ENCODE measurements around the gene MRPL49. TPM values are rescaled to one million over a fixed set of nuclear protein-coding genes. Genes with fewer than 3 reads are reported as not detected.
"Not testable (repeated sequence)": the region's sequence is repeated elsewhere in the genome, so short reads cannot be mapped to it uniquely, and the experiment has no call there.

MRPL49 gene
- total and polyA plus RNA-seq, 2 donors (not counting 3 experiments of a cell fraction or from before 2014, with no cell fraction given): 49.7 to 90.4 TPM

- BruUV-seq (replicated peaks): no TSS peak
These were observed 3.9 kb upstream of the MRPL49 start for GRCh38 chr11:65118097-65118837.

GRCh38 chr11:65118891-65119669, 3.0 kb upstream of the MRPL49 start:
- H3K9me1 ChIP-seq (replicated peaks; ENCODE audit: control insufficient read depth, extremely low read depth, insufficient read depth, low read length); H3K9me3 ChIP-seq (replicated peaks; ENCODE audit: control insufficient read depth, insufficient read depth, low read length); H4K20me1 ChIP-seq (replicated peaks; ENCODE audit: control insufficient read depth, extremely low read depth, insufficient read depth, low read length); DNase-seq (ENCODE audit: low read depth, low spot score); dilution Hi-C loops (cut with MboI; ENCODE audit: extremely low pct_ligation_motif_present, low sequenced_read_pairs); BruUV-seq (replicated peaks); H3K4me2 ChIP-seq (ENCODE audit: insufficient read depth, low read length); H3K27me3 ChIP-seq (ENCODE audit: control insufficient read depth in 2 of 2, insufficient read depth in 2 of 2, low read length in 2 of 2); H3K27ac ChIP-seq (ENCODE audit: insufficient read depth, low read depth, low read length); H3K4me3 ChIP-seq (replicated peaks in 1 of 3; ENCODE audit: insufficient read depth in 1 of 3, low read depth in 1 of 3, low read length in 3 of 3); H2AFZ ChIP-seq (ENCODE audit: low read depth, low read length); H3K9ac ChIP-seq (replicated peaks; ENCODE audit: extremely low read depth, insufficient read depth, low read length); FAIRE-seq: not testable (repeated sequence)
- Histone ChIP-seq H3K79me2 (ENCODE audit: control insufficient read depth, insufficient read depth, low read length) (peaks cover 37% of the 10 kb centered on the region), H3K36me3 (ENCODE audit: control insufficient read depth in 2 of 2, extremely low read depth in 1 of 2, insufficient read depth in 2 of 2, low read length in 2 of 2) (peaks cover 7 to 13% of the 10 kb centered on the region in 2 experiments), H3K4me1 (ENCODE audit: control insufficient read depth, extremely low read depth, insufficient read depth, low read length) (peaks cover 18% of the 10 kb centered on the region)
- ChIA-PET CTCF (interaction anchor here (2.3 kb wide), 1 partner anchor 105 kb away, joined by 17 read pairs; the partner anchor contains the start of gene ARL2), POLR2A (interaction anchor here (0.6 kb wide), 1 partner anchor 271 kb away, joined by 5 read pairs; no protein-coding TSS in a partner anchor)
- intact Hi-C loops (cut with micrococcal nuclease): loop anchor here (2.0 kb wide), 1 partner anchor 198 kb away; no protein-coding TSS in a partner anchor

More at GRCh38 chr11:65118097-65118837, 3.9 kb upstream of the MRPL49 start:
- H3K27me3 ChIP-seq (ENCODE audit: control insufficient read depth in 2 of 2, insufficient read depth in 2 of 2, low read length in 2 of 2): no peaks in the 10 kb centered on the region
- no peak for FAIRE-seq
- DNase-seq (ENCODE audit: low read depth, low spot score): no peak
- intact Hi-C loops (cut with micrococcal nuclease) (loop anchor here (2.0 kb wide), 1 partner anchor 199 kb away; no protein-coding TSS in a partner anchor), dilution Hi-C loops (cut with MboI; ENCODE audit: extremely low pct_ligation_motif_present, low sequenced_read_pairs) (no loop called here)
- H3K27ac ChIP-seq (ENCODE audit: insufficient read depth, low read depth, low read length): no peak overlapping the region
- no peak overlapping the region for H3K4me2 ChIP-seq (ENCODE audit: insufficient read depth, low read length)
- H3K4me1 ChIP-seq (ENCODE audit: control insufficient read depth, extremely low read depth, insufficient read depth, low read length): peaks cover 18% of the 10 kb centered on the region
- TF ChIP-seq FOS (IDR thresholded peaks at IDR 0.05; ENCODE audit: borderline replicate concordance, insufficient read depth, low read length) (no peak), JUN (IDR thresholded peaks at IDR 0.05; ENCODE audit: borderline replicate concordance, insufficient read depth, insufficient read length, low read depth) (no peak), CTCF (IDR thresholded peaks at IDR 0.05; ENCODE audit: extremely low read depth in 1 of 2, insufficient read depth in 1 of 2, low read depth in 1 of 2, low read length in 2 of 2) (no peak), POLR2AphosphoS5 (IDR thresholded peaks at IDR 0.05; ENCODE audit: insufficient read depth, low read depth, low read length) (no peak), POLR2A (IDR thresholded peaks at IDR 0.05; ENCODE audit: low read depth, low read length) (no peak), EZH2 (IDR thresholded peaks at IDR 0.05; ENCODE audit: borderline replicate concordance, low read depth, low read length, severe bottlenecking) (no peak), MYC (IDR thresholded peaks at IDR 0.05; ENCODE audit: low read depth, low read length) (no peak), GATA2 (IDR thresholded peaks at IDR 0.05; ENCODE audit: insufficient read depth, insufficient read length, low read depth, low read length) (no peak), MAX (IDR thresholded peaks at IDR 0.05; ENCODE audit: insufficient read depth, insufficient read length) (no peak)
- peaks cover 33% of the 10 kb centered on the region for H3K79me2 ChIP-seq (ENCODE audit: control insufficient read depth, insufficient read depth, low read length)
- ChIA-PET POLR2A (interaction anchor here (1.4 to 1.5 kb wide), 2 partner anchors 10 to 17 kb away, joined by 3 to 4 read pairs; no protein-coding TSS in a partner anchor), CTCF (interaction anchor here (1.4 to 2.3 kb wide), 5 partner anchors 13 to 331 kb away, joined by 3 to 17 read pairs (median 4); partner anchors contain the start of genes ARL2 and CDC42EP2)
- H2AFZ ChIP-seq (ENCODE audit: low read depth, low read length): no peak overlapping the region
- no peaks in the 10 kb centered on the region for H3K9me3 ChIP-seq (replicated peaks; ENCODE audit: control insufficient read depth, insufficient read depth, low read length)
- peaks cover 7 to 13% of the 10 kb centered on the region in 2 experiments for H3K36me3 ChIP-seq (ENCODE audit: control insufficient read depth in 2 of 2, extremely low read depth in 1 of 2, insufficient read depth in 2 of 2, low read length in 2 of 2)
- no peak overlapping the region for H3K4me3 ChIP-seq (replicated peaks in 1 of 3; ENCODE audit: insufficient read depth in 1 of 3, low read depth in 1 of 3, low read length in 3 of 3)
- no peaks in the 10 kb centered on the region for H4K20me1 ChIP-seq (replicated peaks; ENCODE audit: control insufficient read depth, extremely low read depth, insufficient read depth, low read length)
- H3K9me1 ChIP-seq (replicated peaks; ENCODE audit: control insufficient read depth, extremely low read depth, insufficient read depth, low read length): no peaks in the 10 kb centered on the region
- no peak overlapping the region for H3K9ac ChIP-seq (replicated peaks; ENCODE audit: extremely low read depth, insufficient read depth, low read length)
